Measurements from ENCODE around the gene AHCYL2.

DNA sequence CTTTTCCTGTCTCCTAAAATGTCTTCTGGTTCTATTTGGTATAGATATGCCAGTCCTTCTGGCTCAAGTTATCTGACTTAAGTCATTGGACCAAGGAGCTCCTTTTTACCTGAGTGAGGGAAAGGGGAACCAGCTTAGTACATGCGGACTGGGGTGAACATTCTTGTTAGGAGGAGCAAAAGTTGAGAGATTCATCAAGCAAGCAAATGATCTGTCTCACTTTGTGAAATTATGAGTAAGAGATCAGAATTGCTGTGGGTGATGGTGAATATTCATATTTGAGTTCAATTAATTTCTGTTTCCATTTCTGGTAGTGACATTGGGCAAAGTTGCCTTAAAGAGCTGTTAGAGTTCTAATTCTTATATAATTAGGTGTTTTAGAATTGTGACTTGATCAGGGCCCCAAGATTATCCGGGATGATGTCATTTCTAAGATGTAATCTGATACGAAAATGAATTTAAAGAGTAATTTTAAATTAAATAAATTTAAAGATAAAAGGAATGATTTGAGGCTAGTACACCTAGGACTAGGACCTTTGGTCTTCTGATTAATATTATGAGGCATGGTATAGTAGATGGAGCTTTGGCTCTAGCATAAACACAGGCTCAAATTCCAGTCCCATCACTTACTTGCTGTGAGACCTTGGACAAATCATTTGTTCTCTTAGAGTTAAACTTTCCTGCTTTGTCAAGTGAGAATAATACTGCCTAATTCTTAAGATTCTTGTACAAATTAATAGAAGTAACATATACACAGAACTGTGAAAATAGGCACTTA is 149.0 kb downstream of the AHCYL2 start:
- TF ChIP-seq, protein P1, sequence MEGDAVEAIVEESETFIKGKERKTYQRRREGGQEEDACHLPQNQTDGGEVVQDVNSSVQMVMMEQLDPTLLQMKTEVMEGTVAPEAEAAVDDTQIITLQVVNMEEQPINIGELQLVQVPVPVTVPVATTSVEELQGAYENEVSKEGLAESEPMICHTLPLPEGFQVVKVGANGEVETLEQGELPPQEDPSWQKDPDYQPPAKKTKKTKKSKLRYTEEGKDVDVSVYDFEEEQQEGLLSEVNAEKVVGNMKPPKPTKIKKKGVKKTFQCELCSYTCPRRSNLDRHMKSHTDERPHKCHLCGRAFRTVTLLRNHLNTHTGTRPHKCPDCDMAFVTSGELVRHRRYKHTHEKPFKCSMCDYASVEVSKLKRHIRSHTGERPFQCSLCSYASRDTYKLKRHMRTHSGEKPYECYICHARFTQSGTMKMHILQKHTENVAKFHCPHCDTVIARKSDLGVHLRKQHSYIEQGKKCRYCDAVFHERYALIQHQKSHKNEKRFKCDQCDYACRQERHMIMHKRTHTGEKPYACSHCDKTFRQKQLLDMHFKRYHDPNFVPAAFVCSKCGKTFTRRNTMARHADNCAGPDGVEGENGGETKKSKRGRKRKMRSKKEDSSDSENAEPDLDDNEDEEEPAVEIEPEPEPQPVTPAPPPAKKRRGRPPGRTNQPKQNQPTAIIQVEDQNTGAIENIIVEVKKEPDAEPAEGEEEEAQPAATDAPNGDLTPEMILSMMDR (IDR thresholded peaks at IDR 0.05 in 2 of 3, conservative IDR thresholded peaks at IDR 0.05 in 1 of 3; ENCODE audit: borderline replicate concordance in 1 of 3, insufficient read depth in 1 of 3, low read depth in 2 of 3, low read length in 2 of 3): no peak
- TF ChIP-seq POLR2AphosphoS5 (IDR thresholded peaks at IDR 0.05; ENCODE audit: low read depth, low read length) (no peak), ZNF274 (IDR thresholded peaks at IDR 0.05; ENCODE audit: low read depth, low read length) (no peak), JUND (IDR thresholded peaks at IDR 0.05) (no peak), POLR2A (IDR thresholded peaks at IDR 0.05; ENCODE audit: borderline replicate concordance, extremely low read depth, insufficient read depth, insufficient read length) (no peak), TCF7L2 (IDR thresholded peaks at IDR 0.05; ENCODE audit: borderline replicate concordance, extremely low read depth, insufficient read depth, insufficient read length) (no peak), CBX3 (IDR thresholded peaks at IDR 0.05; ENCODE audit: low read depth) (no peak), EZH2phosphoT487 (IDR thresholded peaks at IDR 0.05; ENCODE audit: borderline replicate concordance) (no peak), EZH2 (IDR thresholded peaks at IDR 0.05) (no peak), ZFX (IDR thresholded peaks at IDR 0.05) (no peak), SIN3A (IDR thresholded peaks at IDR 0.05; ENCODE audit: low read depth) (no peak), SRF (IDR thresholded peaks at IDR 0.05; ENCODE audit: low read depth) (no peak), CEBPB (IDR thresholded peaks at IDR 0.05; ENCODE audit: low read depth) (no peak), ZBTB33 (IDR thresholded peaks at IDR 0.05; ENCODE audit: extremely low read depth, insufficient replicate concordance, low read length) (no peak)

All from HCT116 (cell line).